DND-41 (cell line): Measurements from ENCODE around the gene DCDC1.

Experiments used
- ATAC-seq: fragments of 200-7000 bp; cut with Tn5 transposase; 3 replicates; pipeline ENCODE4 v1.9.1; 2021; ENCODE audit warnings: low read depth; ENCODE audit not compliant: insufficient read depth
- DNase-seq: peaks from one replicate; pipeline ENCODE4 v3.0.0-alpha.2; 2020
- H2AFZ ChIP-seq: 2 replicates; pipeline ENCODE4 v1.6.0; 2012; ENCODE audit warnings: low read depth, low read length
- H3K27ac ChIP-seq: 2 replicates; pipeline ENCODE4 v1.5.1; 2012; ENCODE audit warnings: low read length, inconsistent platforms
- H3K27me3 ChIP-seq: fragments of 200-600 bp; sonication (generic); 2 replicates; pipeline ENCODE4 v1.6.0; 2012; ENCODE audit warnings: low read length, mild to moderate bottlenecking, inconsistent platforms; ENCODE audit not compliant: insufficient read depth, poor library complexity
- H3K36me3 ChIP-seq: 2 replicates; pipeline ENCODE4 v1.5.1; 2012; ENCODE audit warnings: low read length, inconsistent platforms; ENCODE audit not compliant: insufficient read depth
- H3K4me1 ChIP-seq: 2 replicates; pipeline ENCODE4 v1.5.1; 2012; ENCODE audit warnings: mild to moderate bottlenecking, low read length; ENCODE audit not compliant: insufficient read depth
- H3K4me2 ChIP-seq: 2 replicates; pipeline ENCODE4 v1.6.0; 2012; ENCODE audit warnings: mild to moderate bottlenecking, moderate library complexity, low read length, inconsistent platforms; ENCODE audit not compliant: insufficient read depth
- H3K4me3 ChIP-seq, 2 experiments: fragments of 200-600 bp in 1 of 2; shearing (Covaris generic) in 1 of 2; 2 replicates each; pipeline ENCODE4 v1.5.1; 2012 to 2016; ENCODE audit warnings: inconsistent platforms in 2 of 2, low read length in 2 of 2, mild to moderate bottlenecking in 2 of 2, low read depth in 1 of 2, moderate library complexity in 1 of 2
- H3K79me2 ChIP-seq: 2 replicates; pipeline ENCODE4 v1.6.0; 2012; ENCODE audit warnings: low read length, inconsistent platforms; ENCODE audit not compliant: insufficient read depth
- H3K9ac ChIP-seq: 2 replicates; pipeline ENCODE4 v1.6.0; 2012; ENCODE audit warnings: low read depth, mild to moderate bottlenecking, inconsistent platforms, low read length, moderate library complexity
- H3K9me3 ChIP-seq: 2 replicates; pipeline ENCODE4 v1.5.1; 2012; ENCODE audit warnings: low read length, moderate library complexity, mild to moderate bottlenecking, inconsistent platforms; ENCODE audit not compliant: insufficient read depth, severe bottlenecking
- H4K20me1 ChIP-seq: 2 replicates; pipeline ENCODE4 v1.6.0; 2012; ENCODE audit warnings: low read length; ENCODE audit not compliant: insufficient read depth
- CTCF ChIP-seq: IDR thresholded peaks from 2 replicates; pipeline ENCODE4 v1.5.1; 2012; ENCODE audit warnings: borderline replicate concordance, low read length, moderate library complexity, mild to moderate bottlenecking; ENCODE audit not compliant: poor library complexity, severe bottlenecking; ENCODE audit errors: extremely low read depth
- EZH2 ChIP-seq: IDR thresholded peaks from 3 replicates; pipeline ENCODE4 v1.6.1; 2012; ENCODE audit warnings: borderline replicate concordance, low read depth, mild to moderate bottlenecking, moderate library complexity, low read length, inconsistent platforms; ENCODE audit not compliant: severe bottlenecking

The DCDC1 gene

GRCh38 chr11:31102875-31103274 lies 266.7 kb downstream of the DCDC1 start:
- no peak for ATAC-seq
- Histone ChIP-seq H3K4me2 (no peak overlapping the region), H3K79me2 (no peaks in the 10 kb centered on the region), H3K27ac (no peak overlapping the region), H3K27me3 (no peaks in the 10 kb centered on the region), H2AFZ (no peak overlapping the region), H3K36me3 (no peaks in the 10 kb centered on the region), H3K4me1 (no peaks in the 10 kb centered on the region), H3K9ac (no peak overlapping the region), H3K9me3 (no peaks in the 10 kb centered on the region), H4K20me1 (no peaks in the 10 kb centered on the region), H3K4me3 (no peak overlapping the region)
- no peak for DNase-seq
- TF ChIP-seq CTCF: no peak
- TF ChIP-seq EZH2: no peak

- Histone ChIP-seq H3K4me3 (no peak overlapping the region), H3K79me2 (no peaks in the 10 kb centered on the region), H3K9ac (no peak overlapping the region), H3K36me3 (no peaks in the 10 kb centered on the region), H3K9me3 (no peaks in the 10 kb centered on the region), H3K27me3 (no peaks in the 10 kb centered on the region), H2AFZ (no peak overlapping the region), H3K4me2 (no peak overlapping the region), H4K20me1 (no peaks in the 10 kb centered on the region), H3K27ac (no peak overlapping the region), H3K4me1 (no peaks in the 10 kb centered on the region)
- TF ChIP-seq CTCF (no peak), EZH2 (no peak)
- DNase-seq (no peak), ATAC-seq (no peak)
These were observed 267.2 kb downstream of the DCDC1 start for GRCh38 chr11:31102316-31102715.

GRCh38 chr11:31096191-31096805 lies 273.2 kb downstream of the DCDC1 start:
- no peak for TF ChIP-seq CTCF
- TF ChIP-seq EZH2: no peak
- Histone ChIP-seq H3K4me1 (no peaks in the 10 kb centered on the region), H3K79me2 (no peaks in the 10 kb centered on the region), H3K36me3 (no peaks in the 10 kb centered on the region), H2AFZ (no peak overlapping the region), H3K4me2 (no peak overlapping the region), H3K4me3 (no peak overlapping the region), H3K9ac (no peak overlapping the region), H3K27ac (no peak overlapping the region), H3K9me3 (no peaks in the 10 kb centered on the region), H4K20me1 (no peaks in the 10 kb centered on the region), H3K27me3 (no peaks in the 10 kb centered on the region)
- DNase-seq (no peak), ATAC-seq (no peak)
